ENCODE data around the gene GAPVD1. TPM values are rescaled to one million over a fixed set of nuclear protein-coding genes. Genes with fewer than 3 reads are reported as not detected.
"Not testable (repeated sequence)": the region's sequence is repeated elsewhere in the genome, so short reads cannot be mapped to it uniquely, and the experiment has no call there.

The GAPVD1 gene
- total RNA-seq, 2 experiments from 2014 or later = 38.1 to 40.0 TPM

- no peak for DNase-seq
- intact Hi-C loops (cut with micrococcal nuclease) = no loop called here
- no peak overlapping the region for H3K4me3 Mint-ChIP-seq
- CTCF ChIA-PET = no interaction called here
- H3K36me3 Mint-ChIP-seq (ENCODE audit: low read depth) = peaks cover 6% of the 10 kb centered on the region
- no peaks in the 10 kb centered on the region for H3K9me3 Mint-ChIP-seq
- no peak overlapping the region for H3K27ac Mint-ChIP-seq
- no peaks in the 10 kb centered on the region for H3K27me3 Mint-ChIP-seq (ENCODE audit: low read depth)
- peaks cover 19% of the 10 kb centered on the region for H3K4me1 Mint-ChIP-seq (ENCODE audit: low read depth)
These were observed 2.6 kb upstream of the GAPVD1 start for GRCh38 chr9:125258832-125259534.

GRCh38 chr9:125260561-125260960 is 1.1 kb upstream of the GAPVD1 start:
- Mint-ChIP-seq H3K27ac (peak overlapping the region; percentile 57), H3K9me3 (no peaks in the 10 kb centered on the region), H3K27me3 (ENCODE audit: low read depth) (no peaks in the 10 kb centered on the region), H3K4me1 (ENCODE audit: low read depth) (peaks cover 31% of the 10 kb centered on the region), H3K4me3 (peak overlapping the region; percentile 98), H3K36me3 (ENCODE audit: low read depth) (peaks cover 10% of the 10 kb centered on the region)
- DNase-seq = no peak
- intact Hi-C loops (cut with micrococcal nuclease) = loop anchor here (2.0 to 5.0 kb wide), 4 partner anchors 60 to 398 kb away; partner anchors contain the start of genes ARPC5L, RABEPK and RPL35
- CTCF ChIA-PET = interaction anchor here (0.6 to 1.5 kb wide), 3 partner anchors 8 to 595 kb away, joined by 3 to 4 read pairs (median 3); no protein-coding TSS in a partner anchor

- CTCF ChIA-PET = interaction anchor here (0.6 kb wide), 1 partner anchor 1164 kb away, joined by 4 read pairs; no protein-coding TSS in a partner anchor
- no peaks in the 10 kb centered on the region for H3K27me3 Mint-ChIP-seq (ENCODE audit: low read depth)
- DNase-seq = no peak
- H3K27ac Mint-ChIP-seq = peak overlapping the region; percentile 79
- peaks cover 12% of the 10 kb centered on the region for H3K36me3 Mint-ChIP-seq (ENCODE audit: low read depth)
- H3K9me3 Mint-ChIP-seq = no peaks in the 10 kb centered on the region
- peak overlapping the region; percentile 98 for H3K4me3 Mint-ChIP-seq
- peaks cover 33% of the 10 kb centered on the region for H3K4me1 Mint-ChIP-seq (ENCODE audit: low read depth)
- intact Hi-C loops (cut with micrococcal nuclease) = loop anchor here (5.0 kb wide), 1 partner anchor 400 kb away; the partner anchor contains the start of genes ARPC5L and RPL35
These were observed 817 bp downstream of the GAPVD1 start for GRCh38 chr9:125262294-125262991.

- H3K27me3 Mint-ChIP-seq (ENCODE audit: low read depth); H3K9me3 Mint-ChIP-seq: not testable (repeated sequence)
- H3K27ac Mint-ChIP-seq = peak overlapping the region; percentile 9
- DNase-seq = peak; percentile 38
- H3K4me1 Mint-ChIP-seq (ENCODE audit: low read depth) = peaks cover 42% of the 10 kb centered on the region
- CTCF ChIA-PET = interaction anchor here (0.6 kb wide), 1 partner anchor 98 kb away, joined by 3 read pairs; no protein-coding TSS in a partner anchor
- H3K4me3 Mint-ChIP-seq = peak overlapping the region; percentile 98
- intact Hi-C loops (cut with micrococcal nuclease) = loop anchor here (5.0 kb wide), 1 partner anchor 402 kb away; the partner anchor contains the start of genes ARPC5L and RPL35
- H3K36me3 Mint-ChIP-seq (ENCODE audit: low read depth) = peaks cover 19% of the 10 kb centered on the region
These were observed 2.4 kb downstream of the GAPVD1 start for GRCh38 chr9:125264068-125264467.

- DNase-seq = no peak
- Mint-ChIP-seq H3K4me1 (ENCODE audit: low read depth) (peaks cover 43% of the 10 kb centered on the region), H3K9me3 (no peaks in the 10 kb centered on the region), H3K4me3 (no peak overlapping the region), H3K27ac (no peak overlapping the region), H3K36me3 (ENCODE audit: low read depth) (peaks cover 15% of the 10 kb centered on the region), H3K27me3 (ENCODE audit: low read depth) (no peaks in the 10 kb centered on the region)
- CTCF ChIA-PET = interaction anchor here (0.6 to 1.1 kb wide), 4 partner anchors 16 to 402 kb away, joined by 3 to 5 read pairs (median 4); no protein-coding TSS in a partner anchor
- intact Hi-C loops (cut with micrococcal nuclease) = no loop called here
These were observed 6.9 kb downstream of the GAPVD1 start for GRCh38 chr9:125268394-125269013.

- DNase-seq = no peak
- CTCF ChIA-PET = interaction anchor here (0.7 to 1.1 kb wide), 2 partner anchors 17 to 43 kb away, joined by 3 to 4 read pairs; no protein-coding TSS in a partner anchor
- no peak overlapping the region for H3K4me3 Mint-ChIP-seq
- no peaks in the 10 kb centered on the region for H3K9me3 Mint-ChIP-seq
- peaks cover 13% of the 10 kb centered on the region for H3K36me3 Mint-ChIP-seq (ENCODE audit: low read depth)
- H3K27me3 Mint-ChIP-seq (ENCODE audit: low read depth) = no peaks in the 10 kb centered on the region
- intact Hi-C loops (cut with micrococcal nuclease) = no loop called here
- no peak overlapping the region for H3K27ac Mint-ChIP-seq
- H3K4me1 Mint-ChIP-seq (ENCODE audit: low read depth) = peaks cover 38% of the 10 kb centered on the region
These were observed 7.4 kb downstream of the GAPVD1 start for GRCh38 chr9:125269014-125269397.

- H3K27me3 Mint-ChIP-seq (ENCODE audit: low read depth) = no peaks in the 10 kb centered on the region
- H3K9me3 Mint-ChIP-seq = no peaks in the 10 kb centered on the region
- H3K36me3 Mint-ChIP-seq (ENCODE audit: low read depth) = peaks cover 9% of the 10 kb centered on the region
- CTCF ChIA-PET = no interaction called here
- peaks cover 30% of the 10 kb centered on the region for H3K4me1 Mint-ChIP-seq (ENCODE audit: low read depth)
- H3K4me3 Mint-ChIP-seq = no peak overlapping the region
- no peak overlapping the region for H3K27ac Mint-ChIP-seq
- no peak for DNase-seq
- intact Hi-C loops (cut with micrococcal nuclease) = no loop called here
These were observed 9.5 kb downstream of the GAPVD1 start for GRCh38 chr9:125271081-125271480.

GRCh38 chr9:125272697-125273096 is 11.1 kb downstream of the GAPVD1 start:
- H3K36me3 Mint-ChIP-seq (ENCODE audit: low read depth) = peaks cover 7% of the 10 kb centered on the region
- H3K4me1 Mint-ChIP-seq (ENCODE audit: low read depth) = peaks cover 33% of the 10 kb centered on the region
- no peaks in the 10 kb centered on the region for H3K9me3 Mint-ChIP-seq
- H3K27ac Mint-ChIP-seq = no peak overlapping the region
- intact Hi-C loops (cut with micrococcal nuclease) = no loop called here
- no peak for DNase-seq
- no peak overlapping the region for H3K4me3 Mint-ChIP-seq
- H3K27me3 Mint-ChIP-seq (ENCODE audit: low read depth) = no peaks in the 10 kb centered on the region
- CTCF ChIA-PET = interaction anchor here (1.1 kb wide), 1 partner anchor 135 kb away, joined by 4 read pairs; no protein-coding TSS in a partner anchor

GRCh38 chr9:125276771-125277170 is 15.1 kb downstream of the GAPVD1 start:
- Mint-ChIP-seq H3K36me3 (ENCODE audit: low read depth) (no peaks in the 10 kb centered on the region), H3K27me3 (ENCODE audit: low read depth) (no peaks in the 10 kb centered on the region), H3K4me1 (ENCODE audit: low read depth) (peaks cover 22% of the 10 kb centered on the region), H3K4me3 (no peak overlapping the region), H3K27ac (no peak overlapping the region), H3K9me3 (no peaks in the 10 kb centered on the region)
- DNase-seq = no peak
- CTCF ChIA-PET = no interaction called here
- intact Hi-C loops (cut with micrococcal nuclease) = no loop called here

GRCh38 chr9:125277411-125277810 is 15.8 kb downstream of the GAPVD1 start:
- no peaks in the 10 kb centered on the region for H3K27me3 Mint-ChIP-seq (ENCODE audit: low read depth)
- H3K9me3 Mint-ChIP-seq = no peaks in the 10 kb centered on the region
- no peak for DNase-seq
- no peak overlapping the region for H3K27ac Mint-ChIP-seq
- H3K4me1 Mint-ChIP-seq (ENCODE audit: low read depth) = peaks cover 21% of the 10 kb centered on the region
- peaks cover under 1% of the 10 kb centered on the region for H3K36me3 Mint-ChIP-seq (ENCODE audit: low read depth)
- intact Hi-C loops (cut with micrococcal nuclease) = no loop called here
- CTCF ChIA-PET = interaction anchor here (0.6 kb wide), 2 partner anchors 26 to 35 kb away, joined by 3 read pairs; no protein-coding TSS in a partner anchor
- H3K4me3 Mint-ChIP-seq = no peak overlapping the region

GRCh38 chr9:125280945-125281344 is 19.3 kb downstream of the GAPVD1 start:
- no peak for DNase-seq
- CTCF ChIA-PET = interaction anchor here (1.1 kb wide), 1 partner anchor 11 kb away, joined by 4 read pairs; no protein-coding TSS in a partner anchor
- Mint-ChIP-seq H3K4me1 (ENCODE audit: low read depth) (peaks cover 13% of the 10 kb centered on the region), H3K36me3 (ENCODE audit: low read depth) (peaks cover 2% of the 10 kb centered on the region), H3K9me3 (no peaks in the 10 kb centered on the region), H3K4me3 (no peak overlapping the region), H3K27me3 (ENCODE audit: low read depth) (no peaks in the 10 kb centered on the region), H3K27ac (no peak overlapping the region)
- intact Hi-C loops (cut with micrococcal nuclease) = no loop called here

GRCh38 chr9:125284855-125285254 is 23.2 kb downstream of the GAPVD1 start:
- intact Hi-C loops (cut with micrococcal nuclease) = no loop called here
- peaks cover 4% of the 10 kb centered on the region for H3K4me1 Mint-ChIP-seq (ENCODE audit: low read depth)
- no peak overlapping the region for H3K27ac Mint-ChIP-seq
- CTCF ChIA-PET = interaction anchor here (0.7 kb wide), 1 partner anchor 1291 kb away, joined by 3 read pairs; no protein-coding TSS in a partner anchor
- H3K36me3 Mint-ChIP-seq (ENCODE audit: low read depth) = peaks cover 2% of the 10 kb centered on the region
- DNase-seq = no peak
- H3K9me3 Mint-ChIP-seq = no peaks in the 10 kb centered on the region
- H3K27me3 Mint-ChIP-seq (ENCODE audit: low read depth) = no peaks in the 10 kb centered on the region
- no peak overlapping the region for H3K4me3 Mint-ChIP-seq

Data from activated naive CD4-positive, alpha-beta T cell treated with anti-CD3 and anti-CD28 coated beads for 36 hours (primary cell).